ENCODE data around the gene TNFAIP8. TPM values are rescaled to one million over a fixed set of nuclear protein-coding genes. Genes with fewer than 3 reads are reported as not detected.

Gene TNFAIP8
- total and polyA plus RNA-seq, 5 donors from 2014 or later: 120 to 244 (median 196) TPM

DNA sequence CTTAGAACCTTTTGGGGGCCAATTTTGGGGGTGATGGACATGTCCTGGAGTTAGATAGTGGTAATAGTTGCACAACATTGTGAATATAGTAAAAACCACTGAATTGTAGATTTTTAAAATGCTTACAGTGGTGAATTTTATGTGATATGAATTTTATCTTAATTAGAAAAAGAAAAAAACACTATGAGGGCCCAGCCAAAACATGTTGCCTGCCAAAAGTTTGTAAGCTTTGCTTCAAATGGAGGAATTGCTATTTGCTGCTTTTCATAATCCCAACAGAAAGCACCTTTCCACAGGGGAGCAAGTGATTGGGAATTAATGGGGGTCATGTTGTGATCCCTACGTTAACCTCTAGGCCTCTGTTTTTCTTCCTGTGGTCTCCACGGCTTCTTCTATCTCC lies 19.1 kb downstream of the TNFAIP8 start:
- Histone ChIP-seq H3K36me3 (ENCODE audit: control insufficient read depth, insufficient read depth, low read length) (peaks cover 10% of the 10 kb centered on the region), H3K4me3 (ENCODE audit: low read depth, low read length) (no peak overlapping the region), H3K27ac (ENCODE audit: insufficient read depth, low read length, poor library complexity, severe bottlenecking) (peak overlapping the region; percentile 8), H3K9me3 (ENCODE audit: control insufficient read depth in 2 of 2, low read length in 2 of 2) (no peaks in the 10 kb centered on the region), H3K27me3 (ENCODE audit: control insufficient read depth, insufficient read depth, low read length) (no peaks in the 10 kb centered on the region), H3K4me1 (ENCODE audit: control insufficient read depth, insufficient read depth, low read length, poor library complexity, severe bottlenecking) (peaks cover 33% of the 10 kb centered on the region)
- DNase-seq (no peak), ATAC-seq (ENCODE audit: low read depth in 2 of 2) (no peak)
- peaks cover 34 to 79% (median 55%) of the 10 kb centered on the region in 4 donors for H3K4me1 Mint-ChIP-seq
- H3K36me3 Mint-ChIP-seq: peaks cover 35% of the 10 kb centered on the region
- no peak overlapping the region for H3K27ac Mint-ChIP-seq
- H3K27me3 Mint-ChIP-seq: no peaks in the 10 kb centered on the region
- H3K9me3 Mint-ChIP-seq: no peaks in the 10 kb centered on the region
- H3K4me3 Mint-ChIP-seq: no peak overlapping the region

GRCh38 chr5:119377066-119377465 lies 21.2 kb downstream of the TNFAIP8 start:
- Mint-ChIP-seq H3K4me1 (peaks cover 35 to 79% (median 53%) of the 10 kb centered on the region in 4 donors), H3K9me3 (no peaks in the 10 kb centered on the region), H3K27me3 (no peaks in the 10 kb centered on the region), H3K36me3 (peaks cover 25% of the 10 kb centered on the region), H3K4me3 (peak overlapping the region in 1 of 4 donors; percentile 35), H3K27ac (peak overlapping the region in 2 of 3 donors; percentile 42 to 67)
- Histone ChIP-seq H3K27ac (ENCODE audit: insufficient read depth, low read length, poor library complexity, severe bottlenecking) (no peak overlapping the region), H3K4me3 (ENCODE audit: low read depth, low read length) (no peak overlapping the region), H3K27me3 (ENCODE audit: control insufficient read depth, insufficient read depth, low read length) (no peaks in the 10 kb centered on the region), H3K36me3 (ENCODE audit: control insufficient read depth, insufficient read depth, low read length) (peaks cover 10% of the 10 kb centered on the region), H3K9me3 (ENCODE audit: control insufficient read depth in 2 of 2, low read length in 2 of 2) (no peaks in the 10 kb centered on the region), H3K4me1 (ENCODE audit: control insufficient read depth, insufficient read depth, low read length, poor library complexity, severe bottlenecking) (peaks cover 39% of the 10 kb centered on the region)
- ATAC-seq (ENCODE audit: low read depth in 2 of 2) (no peak), DNase-seq (no peak)

GRCh38 chr5:119378075-119378700 lies 22.4 kb downstream of the TNFAIP8 start:
- peak overlapping the region; percentile 6 for H3K27ac ChIP-seq (ENCODE audit: insufficient read depth, low read length, poor library complexity, severe bottlenecking)
- H3K36me3 Mint-ChIP-seq: peaks cover 22% of the 10 kb centered on the region
- H3K4me3 Mint-ChIP-seq: peak overlapping the region in 2 of 4 donors; percentile 17 to 19
- H3K9me3 Mint-ChIP-seq: no peaks in the 10 kb centered on the region
- no peak overlapping the region for H3K4me3 ChIP-seq (ENCODE audit: low read depth, low read length)
- H3K27ac Mint-ChIP-seq: peak overlapping the region; percentile 67 to 91 (median 79)
- H3K36me3 ChIP-seq (ENCODE audit: control insufficient read depth, insufficient read depth, low read length): peaks cover 7% of the 10 kb centered on the region
- peak; percentile 18 to 22 for ATAC-seq (ENCODE audit: low read depth in 2 of 2)
- peaks cover 37 to 85% (median 56%) of the 10 kb centered on the region in 4 donors for H3K4me1 Mint-ChIP-seq
- no peaks in the 10 kb centered on the region for H3K27me3 Mint-ChIP-seq
- H3K9me3 ChIP-seq (ENCODE audit: control insufficient read depth in 2 of 2, low read length in 2 of 2): no peaks in the 10 kb centered on the region
- DNase-seq: no peak
- H3K27me3 ChIP-seq (ENCODE audit: control insufficient read depth, insufficient read depth, low read length): no peaks in the 10 kb centered on the region
- H3K4me1 ChIP-seq (ENCODE audit: control insufficient read depth, insufficient read depth, low read length, poor library complexity, severe bottlenecking): peaks cover 49% of the 10 kb centered on the region

GRCh38 chr5:119379096-119379495 lies 23.3 kb downstream of the TNFAIP8 start:
- H3K27me3 ChIP-seq (ENCODE audit: control insufficient read depth, insufficient read depth, low read length): no peaks in the 10 kb centered on the region
- ATAC-seq (ENCODE audit: low read depth in 2 of 2) (no peak), DNase-seq (no peak)
- H3K27ac Mint-ChIP-seq: peak overlapping the region; percentile 67 to 78 (median 71)
- no peaks in the 10 kb centered on the region for H3K27me3 Mint-ChIP-seq
- peak overlapping the region in 2 of 4 donors; percentile 11 to 66 for H3K4me3 Mint-ChIP-seq
- H3K9me3 ChIP-seq (ENCODE audit: control insufficient read depth in 2 of 2, low read length in 2 of 2): no peaks in the 10 kb centered on the region
- peak overlapping the region; percentile 20 for H3K27ac ChIP-seq (ENCODE audit: insufficient read depth, low read length, poor library complexity, severe bottlenecking)
- H3K4me3 ChIP-seq (ENCODE audit: low read depth, low read length): no peak overlapping the region
- H3K9me3 Mint-ChIP-seq: no peaks in the 10 kb centered on the region
- peaks cover 17% of the 10 kb centered on the region for H3K36me3 Mint-ChIP-seq
- peaks cover 58% of the 10 kb centered on the region for H3K4me1 ChIP-seq (ENCODE audit: control insufficient read depth, insufficient read depth, low read length, poor library complexity, severe bottlenecking)
- H3K4me1 Mint-ChIP-seq: peaks cover 39 to 88% (median 60%) of the 10 kb centered on the region in 4 donors
- peaks cover 6% of the 10 kb centered on the region for H3K36me3 ChIP-seq (ENCODE audit: control insufficient read depth, insufficient read depth, low read length)

GRCh38 chr5:119379942-119380547 lies 24.2 kb downstream of the TNFAIP8 start:
- peaks cover 43 to 88% (median 64%) of the 10 kb centered on the region in 4 donors for H3K4me1 Mint-ChIP-seq
- ATAC-seq (ENCODE audit: low read depth in 2 of 2) (no peak), DNase-seq (no peak)
- Histone ChIP-seq H3K36me3 (ENCODE audit: control insufficient read depth, insufficient read depth, low read length) (peaks cover 3% of the 10 kb centered on the region), H3K4me1 (ENCODE audit: control insufficient read depth, insufficient read depth, low read length, poor library complexity, severe bottlenecking) (peaks cover 63% of the 10 kb centered on the region), H3K9me3 (ENCODE audit: control insufficient read depth in 2 of 2, low read length in 2 of 2) (no peaks in the 10 kb centered on the region), H3K4me3 (ENCODE audit: low read depth, low read length) (no peak overlapping the region), H3K27ac (ENCODE audit: insufficient read depth, low read length, poor library complexity, severe bottlenecking) (peak overlapping the region; percentile 20), H3K27me3 (ENCODE audit: control insufficient read depth, insufficient read depth, low read length) (no peaks in the 10 kb centered on the region)
- H3K4me3 Mint-ChIP-seq: peak overlapping the region in 1 of 4 donors; percentile 17
- H3K27me3 Mint-ChIP-seq: no peaks in the 10 kb centered on the region
- H3K9me3 Mint-ChIP-seq: no peaks in the 10 kb centered on the region
- peak overlapping the region; percentile 67 to 91 (median 88) for H3K27ac Mint-ChIP-seq
- H3K36me3 Mint-ChIP-seq: peaks cover 14% of the 10 kb centered on the region

- no peak for ATAC-seq (ENCODE audit: low read depth in 2 of 2)
- H3K4me3 Mint-ChIP-seq: peak overlapping the region in 1 of 4 donors; percentile 7
These were observed 26.4 kb downstream of the TNFAIP8 start for GRCh38 chr5:119382169-119382568.

GRCh38 chr5:119383008-119383407 lies 27.2 kb downstream of the TNFAIP8 start:
- peaks cover 82% of the 10 kb centered on the region for H3K4me1 ChIP-seq (ENCODE audit: control insufficient read depth, insufficient read depth, low read length, poor library complexity, severe bottlenecking)
- peak overlapping the region; percentile 43 for H3K4me3 ChIP-seq (ENCODE audit: low read depth, low read length)
- Mint-ChIP-seq H3K4me1 (peaks cover 52 to 95% (median 72%) of the 10 kb centered on the region in 4 donors), H3K36me3 (peaks cover 14% of the 10 kb centered on the region), H3K9me3 (no peaks in the 10 kb centered on the region), H3K27ac (peak overlapping the region in 2 of 3 donors; percentile 8 to 25), H3K4me3 (peak overlapping the region in 1 of 4 donors; percentile 23), H3K27me3 (no peaks in the 10 kb centered on the region)
- no peaks in the 10 kb centered on the region for H3K9me3 ChIP-seq (ENCODE audit: control insufficient read depth in 2 of 2, low read length in 2 of 2)
- H3K27ac ChIP-seq (ENCODE audit: insufficient read depth, low read length, poor library complexity, severe bottlenecking): no peak overlapping the region
- H3K27me3 ChIP-seq (ENCODE audit: control insufficient read depth, insufficient read depth, low read length): no peaks in the 10 kb centered on the region
- H3K36me3 ChIP-seq (ENCODE audit: control insufficient read depth, insufficient read depth, low read length): peaks cover 2% of the 10 kb centered on the region
- DNase-seq (no peak), ATAC-seq (ENCODE audit: low read depth in 2 of 2) (no peak)

More at GRCh38 chr5:119382169-119382568, 26.4 kb downstream of the TNFAIP8 start:
- no peak for DNase-seq
- Histone ChIP-seq H3K9me3 (ENCODE audit: control insufficient read depth in 2 of 2, low read length in 2 of 2) (no peaks in the 10 kb centered on the region), H3K4me1 (ENCODE audit: control insufficient read depth, insufficient read depth, low read length, poor library complexity, severe bottlenecking) (peaks cover 81% of the 10 kb centered on the region), H3K27me3 (ENCODE audit: control insufficient read depth, insufficient read depth, low read length) (no peaks in the 10 kb centered on the region), H3K27ac (ENCODE audit: insufficient read depth, low read length, poor library complexity, severe bottlenecking) (peak overlapping the region; percentile 44), H3K4me3 (ENCODE audit: low read depth, low read length) (peak overlapping the region; percentile 12), H3K36me3 (ENCODE audit: control insufficient read depth, insufficient read depth, low read length) (no peaks in the 10 kb centered on the region)
- H3K27me3 Mint-ChIP-seq: no peaks in the 10 kb centered on the region
- peaks cover 56 to 95% (median 73%) of the 10 kb centered on the region in 4 donors for H3K4me1 Mint-ChIP-seq
- H3K36me3 Mint-ChIP-seq: peaks cover 14% of the 10 kb centered on the region
- H3K9me3 Mint-ChIP-seq: no peaks in the 10 kb centered on the region
- peak overlapping the region in 1 of 3 donors; percentile 21 for H3K27ac Mint-ChIP-seq
